K562 (cell line): Measurements from ENCODE around the gene FXYD4. TPM values are rescaled to one million over a fixed set of nuclear protein-coding genes. Genes with fewer than 3 reads are reported as not detected.
A peak's percentile ranks its signal among the peaks of the same experiment; 100 is the strongest.

Experiments used
- ASH1L ChIP-seq: fragments of 450-650 bp; IDR thresholded peaks from 2 replicates; pipeline ENCODE4 v1.6.1; 2018; ENCODE audit warnings: borderline replicate concordance, mild to moderate bottlenecking, low read depth; ENCODE audit not compliant: partially characterized antibody
- BDP1 ChIP-seq: IDR thresholded peaks from 3 replicates; pipeline ENCODE4 v1.6.1; 2011; ENCODE audit not compliant: insufficient read length, insufficient read depth
- CBX3 ChIP-seq, 2 experiments: IDR thresholded peaks; 1 replicate in 1 of 2; 2 replicates in 1 of 2; pipeline ENCODE4 v1.6.1; 2012; ENCODE audit warnings: inconsistent platforms in 2 of 2, low read length in 2 of 2, borderline replicate concordance in 1 of 2, control low read depth in 1 of 2
- HOXB6 ChIP-seq: fragments of 250-450 bp; sonication (Bioruptor Pico); IDR thresholded peaks from 2 replicates; pipeline ENCODE4 v1.5.1; 2022; ENCODE audit warnings: mild to moderate bottlenecking, borderline replicate concordance
- PCBP1 ChIP-seq: fragments of 200-400 bp; formaldehyde crosslinking; IDR thresholded peaks from 2 replicates; pipeline ENCODE4 v1.6.1; 2018; ENCODE audit warnings: mild to moderate bottlenecking, low read depth, low read length; ENCODE audit not compliant: poor library complexity, severe bottlenecking
- PML ChIP-seq: IDR thresholded peaks from 2 replicates; pipeline ENCODE4 v1.6.1; 2012; ENCODE audit warnings: low read length, inconsistent platforms
- POLR2AphosphoS2 ChIP-seq: IDR thresholded peaks from 2 replicates; pipeline ENCODE4 v1.6.1; 2012; ENCODE audit warnings: low read length, improper control_type of control experiment
- RAD51 ChIP-seq: fragments of 450-650 bp; IDR thresholded peaks from 2 replicates; pipeline ENCODE4 v1.7.1; 2016; ENCODE audit warnings: low read depth, mild to moderate bottlenecking, borderline replicate concordance
- RFX5 ChIP-seq: IDR thresholded peaks from 2 replicates; pipeline ENCODE4 v1.6.1; 2011; ENCODE audit warnings: low read depth, mild to moderate bottlenecking, improper control_type of control experiment, low read length
- SIX5 ChIP-seq, 2 experiments: IDR thresholded peaks; 2 replicates each; pipeline ENCODE4 v1.6.1; 2011; ENCODE audit warnings: low read length in 2 of 2, borderline replicate concordance in 1 of 2, low read depth in 1 of 2, mild to moderate bottlenecking in 1 of 2, moderate library complexity in 1 of 2; ENCODE audit not compliant: insufficient read depth in 1 of 2
- TAF15 ChIP-seq: fragments of 200-400 bp; formaldehyde crosslinking; IDR thresholded peaks from 2 replicates; pipeline ENCODE4 v1.6.1; 2017; ENCODE audit warnings: mild to moderate bottlenecking, low read depth, low read length, moderate library complexity
- ZBED1 ChIP-seq: IDR thresholded peaks from 2 replicates; pipeline ENCODE4 v1.6.1; 2014
- ZNF12 ChIP-seq: sonication (generic); formaldehyde crosslinking; IDR thresholded peaks from 2 replicates; pipeline ENCODE4 v1.4.0; 2020; ENCODE audit warnings: mild to moderate bottlenecking, missing genetic modification reagents
- ZNF165 ChIP-seq: fragments of 250-450 bp; sonication (Bioruptor Pico); IDR thresholded peaks from 2 replicates; pipeline ENCODE4 v1.4.0; 2020; ENCODE audit warnings: borderline replicate concordance
- ZNF217 ChIP-seq: sonication (generic); formaldehyde crosslinking; IDR thresholded peaks from 2 replicates; pipeline ENCODE4 v1.8.0; 2022; ENCODE audit warnings: mild to moderate bottlenecking, missing genetic modification reagents
- ZNF347 ChIP-seq: fragments of 450-650 bp; formaldehyde crosslinking; IDR thresholded peaks from 2 replicates; pipeline ENCODE4 v1.4.0; 2020; ENCODE audit warnings: low read depth, mild to moderate bottlenecking, moderate library complexity
- ZNF766 ChIP-seq: fragments of 200-800 bp; sonication (Bioruptor generic); conservative IDR thresholded peaks from 2 replicates; pipeline ENCODE4 v1.6.1; 2016; ENCODE audit warnings: missing genetic modification characterization, missing compliant biosample characterization
- ZSCAN29 ChIP-seq: fragments of 450-650 bp; IDR thresholded peaks from 2 replicates; pipeline ENCODE4 v1.6.1; 2017
- polyA plus RNA-seq, 8 experiments: library from polyadenylated mRNA; depleted of rRNA in 4 of 8; stranded (reverse) in 5 of 8; unstranded in 3 of 8; fragments of >200 nt; fragmentation: Nextera tagmentation in 2 of 8; fragmentation: Illumina TruSeq in 1 of 8; extraction: Ambion mirVana in 2 of 8; extraction: Trizol in 1 of 8; gene quantifications; 2 replicates each; pipeline versions ENCODE4 v1.2.1 to v1.2.3, GENCODE V29; 2011 to 2014; ENCODE audit warnings: inconsistent platforms in 1 of 8, missing spikeins in 1 of 8
- total RNA-seq, 7 experiments: library from RNA; depleted of rRNA in 6 of 7; stranded (reverse); fragments of >200 nt in 6 of 7; fragmentation: Illumina TruSeq in 2 of 7; extraction: Trizol in 2 of 7; gene quantifications; 2 replicates each; pipeline versions ENCODE4 v1.2.1 to v1.2.3, GENCODE V29; 2011 to 2021; ENCODE audit warnings: low replicate concordance in 1 of 7
- TF ChIP-seq, protein P1 (sequence below), 2 experiments: fragments of 450-650 bp; formaldehyde crosslinking in 1 of 2; IDR thresholded peaks; 2 replicates each; pipeline versions ENCODE4 v1.4.0 to v1.6.1; 2014 to 2020; ENCODE audit warnings: mild to moderate bottlenecking in 2 of 2, borderline replicate concordance in 1 of 2, low read depth in 1 of 2
- TF ChIP-seq, protein P2 (sequence below): sonication (generic); formaldehyde crosslinking; IDR thresholded peaks from 2 replicates; pipeline ENCODE4 v1.8.0; 2022; ENCODE audit warnings: missing genetic modification reagents, mild to moderate bottlenecking, moderate library complexity, borderline replicate concordance

The FXYD4 gene
- total and polyA plus RNA-seq, 9 of the 15 experiments (the other 6 are each of a cell fraction or from before 2014, with no cell fraction given): not detected

DNA sequence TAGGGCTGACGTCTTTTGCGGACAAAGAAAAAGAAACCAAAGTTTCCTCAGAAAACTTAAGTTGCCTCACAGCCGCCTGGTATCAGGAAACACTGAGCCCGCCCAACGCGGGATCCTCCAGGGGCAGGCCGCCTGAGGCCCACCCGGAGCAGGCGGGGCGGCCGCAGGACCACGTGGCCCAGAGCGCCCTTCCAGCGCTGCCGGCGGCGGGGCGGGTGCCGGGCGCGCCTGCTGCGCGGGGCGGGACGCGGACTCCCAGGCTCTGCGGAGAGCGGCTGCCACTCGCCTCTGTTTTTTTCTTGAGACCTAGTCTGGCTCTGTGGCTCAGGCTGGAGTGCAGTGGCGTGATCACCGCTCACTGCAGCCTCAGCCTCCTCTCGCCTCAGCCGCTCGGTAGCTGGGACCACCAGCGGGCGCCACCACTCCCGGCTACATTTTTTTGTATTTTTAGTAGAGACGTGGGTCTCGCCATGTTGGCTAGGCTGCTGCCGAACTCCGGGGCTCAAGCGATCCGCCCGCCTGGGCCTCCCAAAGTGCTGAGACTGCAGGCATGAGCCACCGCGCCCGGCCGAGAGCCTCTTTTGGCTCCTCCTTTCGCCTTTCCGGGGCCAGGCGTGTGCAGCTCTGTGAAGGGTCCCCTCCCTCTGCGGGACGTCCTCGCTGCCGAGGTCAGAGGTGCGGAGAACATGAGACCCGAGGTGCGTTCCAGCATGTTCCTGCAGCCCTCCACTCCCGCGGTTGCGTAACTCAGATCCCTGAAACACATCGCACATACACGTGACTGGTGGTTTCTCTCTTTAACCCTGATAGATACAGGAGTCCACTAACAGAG lies 49.1 kb downstream of the FXYD4 start (continued):
- TF ChIP-seq, protein P1, sequence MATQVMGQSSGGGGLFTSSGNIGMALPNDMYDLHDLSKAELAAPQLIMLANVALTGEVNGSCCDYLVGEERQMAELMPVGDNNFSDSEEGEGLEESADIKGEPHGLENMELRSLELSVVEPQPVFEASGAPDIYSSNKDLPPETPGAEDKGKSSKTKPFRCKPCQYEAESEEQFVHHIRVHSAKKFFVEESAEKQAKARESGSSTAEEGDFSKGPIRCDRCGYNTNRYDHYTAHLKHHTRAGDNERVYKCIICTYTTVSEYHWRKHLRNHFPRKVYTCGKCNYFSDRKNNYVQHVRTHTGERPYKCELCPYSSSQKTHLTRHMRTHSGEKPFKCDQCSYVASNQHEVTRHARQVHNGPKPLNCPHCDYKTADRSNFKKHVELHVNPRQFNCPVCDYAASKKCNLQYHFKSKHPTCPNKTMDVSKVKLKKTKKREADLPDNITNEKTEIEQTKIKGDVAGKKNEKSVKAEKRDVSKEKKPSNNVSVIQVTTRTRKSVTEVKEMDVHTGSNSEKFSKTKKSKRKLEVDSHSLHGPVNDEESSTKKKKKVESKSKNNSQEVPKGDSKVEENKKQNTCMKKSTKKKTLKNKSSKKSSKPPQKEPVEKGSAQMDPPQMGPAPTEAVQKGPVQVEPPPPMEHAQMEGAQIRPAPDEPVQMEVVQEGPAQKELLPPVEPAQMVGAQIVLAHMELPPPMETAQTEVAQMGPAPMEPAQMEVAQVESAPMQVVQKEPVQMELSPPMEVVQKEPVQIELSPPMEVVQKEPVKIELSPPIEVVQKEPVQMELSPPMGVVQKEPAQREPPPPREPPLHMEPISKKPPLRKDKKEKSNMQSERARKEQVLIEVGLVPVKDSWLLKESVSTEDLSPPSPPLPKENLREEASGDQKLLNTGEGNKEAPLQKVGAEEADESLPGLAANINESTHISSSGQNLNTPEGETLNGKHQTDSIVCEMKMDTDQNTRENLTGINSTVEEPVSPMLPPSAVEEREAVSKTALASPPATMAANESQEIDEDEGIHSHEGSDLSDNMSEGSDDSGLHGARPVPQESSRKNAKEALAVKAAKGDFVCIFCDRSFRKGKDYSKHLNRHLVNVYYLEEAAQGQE (IDR thresholded peaks at IDR 0.05; ENCODE audit: borderline replicate concordance): peak; percentile 49
- TF ChIP-seq, protein P1 (CRISPR knock-in tag; IDR thresholded peaks at IDR 0.05; ENCODE audit: low read depth): no peak
- TF ChIP-seq ZNF165 (CRISPR knock-in tag) (no peak), TAF15 (no peak), ZNF12 (CRISPR knock-in tag) (no peak), ZBED1 (no peak), RFX5 (no peak), ZNF766 (CRISPR knock-in tag) (no peak), SIX5 (IDR thresholded peaks at IDR 0.05; ENCODE audit: borderline replicate concordance in 1 of 2, insufficient read depth in 1 of 2, low read depth in 1 of 2, low read length in 2 of 2) (no peak), CBX3 (IDR thresholded peaks at IDR 0.05; ENCODE audit: borderline replicate concordance in 1 of 2, low read length in 2 of 2) (peak in 1 of 2 experiments; percentile 55; a peak in 1 of 3 replicates), ASH1L (no peak), BDP1 (no peak), POLR2AphosphoS2 (no peak), ZNF347 (no peak), PML (no peak), ZSCAN29 (no peak), HOXB6 (CRISPR knock-in tag) (no peak), ZNF217 (CRISPR knock-in tag) (no peak), PCBP1 (no peak), RAD51 (peak; percentile 66; the same call in 1 of the 2 replicates)
- TF ChIP-seq, protein P2, sequence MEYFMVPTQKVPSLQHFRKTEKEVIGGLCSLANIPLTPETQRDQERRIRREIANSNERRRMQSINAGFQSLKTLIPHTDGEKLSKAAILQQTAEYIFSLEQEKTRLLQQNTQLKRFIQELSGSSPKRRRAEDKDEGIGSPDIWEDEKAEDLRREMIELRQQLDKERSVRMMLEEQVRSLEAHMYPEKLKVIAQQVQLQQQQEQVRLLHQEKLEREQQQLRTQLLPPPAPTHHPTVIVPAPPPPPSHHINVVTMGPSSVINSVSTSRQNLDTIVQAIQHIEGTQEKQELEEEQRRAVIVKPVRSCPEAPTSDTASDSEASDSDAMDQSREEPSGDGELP (CRISPR knock-in tag): peak; percentile 34; the same call in 1 of the 2 replicates
